Measurements from ENCODE around the gene CDK19. TPM values are rescaled to one million over a fixed set of nuclear protein-coding genes. Genes with fewer than 3 reads are reported as not detected.

CDK19 gene
- polyA plus RNA-seq, 1 donor from 2014 or later = 40.7 TPM

GRCh38 chr6:110589865-110590513, 225.3 kb downstream of the CDK19 start:
- no peak overlapping the region for H2AFZ ChIP-seq (ENCODE audit: low read depth, low read length)
- TF ChIP-seq TAF1 (IDR thresholded peaks at IDR 0.05; ENCODE audit: low read depth) (no peak), CTCF (IDR thresholded peaks at IDR 0.05; ENCODE audit: poor library complexity, severe bottlenecking) (no peak), EZH2 (IDR thresholded peaks at IDR 0.05; ENCODE audit: borderline replicate concordance, insufficient read depth, low read length, poor library complexity, severe bottlenecking) (no peak), MXI1 (conservative IDR thresholded peaks at IDR 0.05; ENCODE audit: poor library complexity, severe bottlenecking) (no peak)
- H3K4me2 ChIP-seq (ENCODE audit: low read length) = no peak overlapping the region
- no peaks in the 10 kb centered on the region for H3K9me2 ChIP-seq (ENCODE audit: insufficient read depth, low read length)
- no peaks in the 10 kb centered on the region for H3K36me3 ChIP-seq (ENCODE audit: insufficient read depth, low read length)
- no peak overlapping the region for H3K4me3 ChIP-seq (ENCODE audit: low read length)
- H4K20me1 ChIP-seq (ENCODE audit: insufficient read depth) = no peaks in the 10 kb centered on the region
- no peaks in the 10 kb centered on the region for H3F3A ChIP-seq (ENCODE audit: insufficient read depth, low read length, poor library complexity, severe bottlenecking)
- no peak overlapping the region for H3K9ac ChIP-seq (ENCODE audit: low read length)
- no peaks in the 10 kb centered on the region for H3K27me3 ChIP-seq (ENCODE audit: insufficient read depth, low read depth, low read length)
- no peaks in the 10 kb centered on the region for H3K9me3 ChIP-seq (ENCODE audit: low read length)
- H3K27ac ChIP-seq (ENCODE audit: low read length) = no peak overlapping the region
- H3K79me2 ChIP-seq (replicated peaks; ENCODE audit: insufficient read depth, low read length) = no peaks in the 10 kb centered on the region

DNA sequence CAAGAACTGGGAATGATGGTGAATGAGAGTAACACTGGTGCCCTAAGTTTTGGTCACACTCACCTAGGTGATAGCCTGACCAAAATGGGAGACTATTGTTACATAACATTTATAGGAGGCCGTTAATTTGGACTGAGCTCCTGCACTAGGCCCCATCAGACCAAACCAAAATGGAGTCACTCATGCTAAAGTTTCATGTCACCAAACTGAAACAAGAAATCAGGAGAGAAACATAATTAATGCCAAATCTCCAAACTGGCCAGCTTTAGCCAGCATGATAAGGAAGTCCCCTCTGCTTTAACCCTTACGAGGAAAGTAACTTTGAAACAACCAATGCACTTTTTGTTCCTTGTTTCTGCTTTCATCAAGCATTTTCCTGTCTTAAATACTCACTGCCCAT, 227.9 kb downstream of the CDK19 start:
- TF ChIP-seq CTCF (IDR thresholded peaks at IDR 0.05; ENCODE audit: poor library complexity, severe bottlenecking) (no peak), POLR2AphosphoS5 (IDR thresholded peaks at IDR 0.05) (no peak), REST (IDR thresholded peaks at IDR 0.05; ENCODE audit: borderline replicate concordance) (no peak), RAD21 (conservative IDR thresholded peaks at IDR 0.05) (no peak), EP300 (conservative IDR thresholded peaks at IDR 0.05; ENCODE audit: poor library complexity, severe bottlenecking) (no peak), TAF1 (IDR thresholded peaks at IDR 0.05; ENCODE audit: low read depth) (no peak), MXI1 (conservative IDR thresholded peaks at IDR 0.05; ENCODE audit: poor library complexity, severe bottlenecking) (no peak), EZH2 (IDR thresholded peaks at IDR 0.05; ENCODE audit: borderline replicate concordance, insufficient read depth, low read length, poor library complexity, severe bottlenecking) (no peak), SMC3 (conservative IDR thresholded peaks at IDR 0.05; ENCODE audit: poor library complexity) (no peak)
- no peaks in the 10 kb centered on the region for H3K9me2 ChIP-seq (ENCODE audit: insufficient read depth, low read length)
- no peaks in the 10 kb centered on the region for H3K27me3 ChIP-seq (ENCODE audit: insufficient read depth, low read depth, low read length)
- no peak overlapping the region for H3K27ac ChIP-seq (ENCODE audit: low read length)
- H3K9me3 ChIP-seq (ENCODE audit: low read length) = no peaks in the 10 kb centered on the region
- H3K4me2 ChIP-seq (ENCODE audit: low read length) = no peak overlapping the region
- no peaks in the 10 kb centered on the region for H3K36me3 ChIP-seq (ENCODE audit: insufficient read depth, low read length)
- no peaks in the 10 kb centered on the region for H4K20me1 ChIP-seq (ENCODE audit: insufficient read depth)
- no peaks in the 10 kb centered on the region for H3F3A ChIP-seq (ENCODE audit: insufficient read depth, low read length, poor library complexity, severe bottlenecking)
- no peak overlapping the region for H3K9ac ChIP-seq (ENCODE audit: low read length)
- no peaks in the 10 kb centered on the region for H3K79me2 ChIP-seq (replicated peaks; ENCODE audit: insufficient read depth, low read length)
- H3K4me3 ChIP-seq (ENCODE audit: low read length) = no peak overlapping the region
- no peak overlapping the region for H2AFZ ChIP-seq (ENCODE audit: low read depth, low read length)

Measured in neural cell (in vitro differentiated cells).